Mesendoderm (in vitro differentiated cells): ENCODE results near the gene MEA1.

ENCODE experiments used
- DNase-seq: peaks from one replicate; pipeline ENCODE4 v3.0.0; 2013
- H2AK5ac ChIP-seq: 2 replicates; pipeline ENCODE4 v1.6.1; 2013; ENCODE audit warnings: low read length, inconsistent platforms
- H2BK120ac ChIP-seq: 2 replicates; pipeline ENCODE4 v1.6.1; 2013; ENCODE audit warnings: low read depth, mild to moderate bottlenecking, low read length, moderate library complexity, mixed read lengths
- H2BK15ac ChIP-seq: replicated peaks from 2 replicates; pipeline ENCODE4 v1.6.1; 2013; ENCODE audit warnings: low read depth, mild to moderate bottlenecking, moderate library complexity
- H2BK5ac ChIP-seq: 2 replicates; pipeline ENCODE4 v1.6.1; 2013; ENCODE audit warnings: low read length, inconsistent platforms
- H3K18ac ChIP-seq: 2 replicates; pipeline ENCODE4 v1.6.1; 2013; ENCODE audit warnings: mild to moderate bottlenecking, low read length, mixed read lengths
- H3K23ac ChIP-seq: one replicate; pipeline ENCODE4 v1.6.1; 2013; ENCODE audit warnings: low read length
- H3K27ac ChIP-seq: 2 replicates; pipeline ENCODE4 v1.5.1; 2013; ENCODE audit warnings: low read depth, mild to moderate bottlenecking, inconsistent platforms, low read length, moderate library complexity
- H3K27me3 ChIP-seq: 2 replicates; pipeline ENCODE4 v1.6.1; 2013; ENCODE audit warnings: low read length, control low read depth, mild to moderate bottlenecking, inconsistent platforms; ENCODE audit not compliant: insufficient read depth, poor library complexity
- H3K36me3 ChIP-seq: 2 replicates; pipeline ENCODE4 v1.6.1; 2013; ENCODE audit warnings: low read length, inconsistent platforms; ENCODE audit not compliant: control insufficient read depth, insufficient read depth
- H3K4ac ChIP-seq: one replicate; pipeline ENCODE4 v1.6.1; 2013; ENCODE audit warnings: low read depth, mild to moderate bottlenecking, low read length, moderate library complexity
- H3K4me1 ChIP-seq: 2 replicates; pipeline ENCODE4 v1.6.1; 2013; ENCODE audit warnings: low read depth, low read length, inconsistent platforms; ENCODE audit not compliant: control insufficient read depth
- H3K4me2 ChIP-seq: 2 replicates; pipeline ENCODE4 v1.6.1; 2013; ENCODE audit warnings: low read length
- H3K4me3 ChIP-seq: 2 replicates; pipeline ENCODE4 v1.5.1; 2013; ENCODE audit warnings: mild to moderate bottlenecking, low read length
- H3K56ac ChIP-seq: one replicate; pipeline ENCODE4 v1.6.1; 2013; ENCODE audit warnings: low read length
- H3K79me1 ChIP-seq: 2 replicates; pipeline ENCODE4 v1.6.1; 2013; ENCODE audit warnings: low read length, inconsistent platforms
- H3K79me2 ChIP-seq: 2 replicates; pipeline ENCODE4 v1.6.1; 2013; ENCODE audit warnings: mild to moderate bottlenecking, low read length; ENCODE audit not compliant: control insufficient read depth, insufficient read depth
- H3K9ac ChIP-seq: 2 replicates; pipeline ENCODE4 v1.6.1; 2013; ENCODE audit warnings: low read length, inconsistent platforms
- H4K5ac ChIP-seq: one replicate; pipeline ENCODE4 v1.6.1; 2013; ENCODE audit warnings: low read length
- H4K8ac ChIP-seq: one replicate; pipeline ENCODE4 v1.6.1; 2013; ENCODE audit warnings: low read depth, mild to moderate bottlenecking, control low read depth, low read length, moderate library complexity
- WGBS: extraction: QIAGEN DNeasy Blood & Tissue Kit; methylation state at CpG from one replicate; pipeline ENCODE4 v1.1.7; 2013; ENCODE audit warnings: low lambda C conversion rate, missing lambda C conversion rate; ENCODE audit not compliant: insufficient coverage; ENCODE audit errors: extremely low coverage; 5-methylcytosine and 5-hydroxymethylcytosine counted together

The MEA1 gene

GRCh38 chr6:43036712-43037111 is 23.0 kb upstream of the MEA1 start:
- WGBS = no CpG with 5 or more reads among the region's 9 CpGs
- H3K79me2 ChIP-seq = no peaks in the 10 kb centered on the region
- no peak overlapping the region for H4K8ac ChIP-seq
- no peak overlapping the region for H3K56ac ChIP-seq
- H3K4ac ChIP-seq = no peak overlapping the region
- H4K5ac ChIP-seq = no peak overlapping the region
- H3K79me1 ChIP-seq = no peaks in the 10 kb centered on the region
- no peak overlapping the region for H2BK120ac ChIP-seq
- no peak overlapping the region for H2BK15ac ChIP-seq
- H2AK5ac ChIP-seq = no peak overlapping the region
- no peaks in the 10 kb centered on the region for H3K4me1 ChIP-seq
- no peak overlapping the region for H3K4me2 ChIP-seq
- no peaks in the 10 kb centered on the region for H3K27me3 ChIP-seq
- peaks cover 13% of the 10 kb centered on the region for H3K36me3 ChIP-seq
- H3K18ac ChIP-seq = no peak overlapping the region
- DNase-seq = no peak
- H3K23ac ChIP-seq = no peak overlapping the region
- H3K27ac ChIP-seq = no peak overlapping the region
- H3K4me3 ChIP-seq = no peak overlapping the region
- no peak overlapping the region for H3K9ac ChIP-seq
- no peak overlapping the region for H2BK5ac ChIP-seq

- no peak for DNase-seq
- Histone ChIP-seq H3K9ac (no peak overlapping the region), H3K4ac (no peak overlapping the region), H3K36me3 (peaks cover 13% of the 10 kb centered on the region), H3K23ac (no peak overlapping the region), H2BK120ac (no peak overlapping the region), H4K5ac (no peak overlapping the region), H3K4me3 (no peak overlapping the region), H4K8ac (no peak overlapping the region), H3K18ac (no peak overlapping the region), H3K4me1 (no peaks in the 10 kb centered on the region), H3K27ac (no peak overlapping the region), H3K4me2 (no peak overlapping the region), H2AK5ac (no peak overlapping the region), H3K56ac (no peak overlapping the region), H2BK15ac (no peak overlapping the region), H3K27me3 (no peaks in the 10 kb centered on the region), H2BK5ac (no peak overlapping the region), H3K79me2 (no peaks in the 10 kb centered on the region), H3K79me1 (no peaks in the 10 kb centered on the region)
- no CpG with 5 or more reads among the region's 4 CpGs for WGBS
Observed at GRCh38 chr6:43035495-43036194, 21.9 kb upstream of the MEA1 start.

GRCh38 chr6:43034190-43034525 is 20.4 kb upstream of the MEA1 start:
- H2BK5ac ChIP-seq = no peak overlapping the region

DNA sequence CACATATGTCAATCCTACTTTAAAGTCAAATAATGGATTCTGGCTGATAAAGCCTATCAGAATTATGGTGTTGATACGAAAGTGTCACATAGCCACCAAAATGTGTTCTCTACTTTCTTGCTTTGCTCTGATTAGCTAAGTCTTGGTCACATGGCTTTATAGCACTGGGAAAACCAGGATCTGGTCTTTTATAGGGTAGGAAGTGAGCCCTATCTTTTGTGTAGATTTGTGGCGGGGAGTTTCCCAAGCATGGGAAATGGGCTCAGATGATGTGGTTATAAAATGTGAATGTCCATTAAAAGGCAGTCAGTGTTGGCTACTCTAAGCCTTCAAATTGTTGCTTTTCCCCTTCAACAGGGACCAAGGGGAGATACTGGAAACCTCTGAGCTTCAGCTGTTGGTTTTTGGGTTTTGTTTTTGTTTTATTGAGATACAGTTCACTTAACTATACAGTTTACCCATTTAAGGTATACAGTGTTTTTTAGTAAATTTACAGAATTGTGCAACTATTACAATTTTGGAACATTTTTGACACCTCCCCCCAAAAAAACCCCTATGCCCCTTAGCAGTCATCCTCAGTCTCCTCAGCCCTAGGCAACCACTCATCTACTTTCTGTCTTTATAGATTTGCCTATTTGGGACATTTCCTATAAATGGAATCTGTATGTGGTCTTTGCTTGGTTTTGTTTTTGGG is 19.9 kb upstream of the MEA1 start:
- Histone ChIP-seq H3K4me1 (no peaks in the 10 kb centered on the region), H3K36me3 (peaks cover 16% of the 10 kb centered on the region), H3K79me2 (no peaks in the 10 kb centered on the region), H2AK5ac (no peak overlapping the region), H4K8ac (no peak overlapping the region), H2BK5ac (no peak overlapping the region), H3K4me2 (no peak overlapping the region), H3K79me1 (no peaks in the 10 kb centered on the region), H4K5ac (no peak overlapping the region), H3K18ac (no peak overlapping the region), H3K27me3 (no peaks in the 10 kb centered on the region), H3K4ac (no peak overlapping the region), H2BK15ac (no peak overlapping the region), H2BK120ac (no peak overlapping the region), H3K27ac (no peak overlapping the region), H3K9ac (no peak overlapping the region), H3K23ac (no peak overlapping the region), H3K4me3 (no peak overlapping the region), H3K56ac (no peak overlapping the region)
- no peak for DNase-seq
- no CpG with 5 or more reads among the region's 2 CpGs for WGBS

More at GRCh38 chr6:43034190-43034525, 20.4 kb upstream of the MEA1 start:
- Histone ChIP-seq H3K27ac (no peak overlapping the region), H2BK120ac (no peak overlapping the region), H3K79me2 (no peaks in the 10 kb centered on the region), H3K4me1 (no peaks in the 10 kb centered on the region), H4K8ac (no peak overlapping the region), H3K36me3 (peaks cover 15% of the 10 kb centered on the region), H3K23ac (no peak overlapping the region), H4K5ac (no peak overlapping the region), H3K4me3 (no peak overlapping the region), H3K4me2 (no peak overlapping the region), H2BK15ac (no peak overlapping the region), H3K56ac (no peak overlapping the region), H3K4ac (no peak overlapping the region), H2AK5ac (no peak overlapping the region), H3K18ac (no peak overlapping the region), H3K27me3 (no peaks in the 10 kb centered on the region), H3K9ac (no peak overlapping the region), H3K79me1 (no peaks in the 10 kb centered on the region)
- no peak for DNase-seq
- no CpG with 5 or more reads among the region's 2 CpGs for whole genome bisulfite sequencing

GRCh38 chr6:43032326-43032725 is 18.6 kb upstream of the MEA1 start:
- H3K9ac ChIP-seq = no peak overlapping the region
- no CpG with 5 or more reads among the region's 4 CpGs for WGBS

More at GRCh38 chr6:43032326-43032725, 18.6 kb upstream of the MEA1 start:
- Histone ChIP-seq H3K4me1 (no peaks in the 10 kb centered on the region), H4K8ac (no peak overlapping the region), H2BK15ac (no peak overlapping the region), H2BK5ac (no peak overlapping the region), H3K4me3 (no peak overlapping the region), H4K5ac (no peak overlapping the region), H2AK5ac (no peak overlapping the region), H2BK120ac (no peak overlapping the region), H3K4me2 (no peak overlapping the region), H3K4ac (no peak overlapping the region), H3K36me3 (peaks cover 13% of the 10 kb centered on the region), H3K18ac (no peak overlapping the region), H3K79me2 (no peaks in the 10 kb centered on the region), H3K27me3 (no peaks in the 10 kb centered on the region), H3K27ac (no peak overlapping the region), H3K79me1 (no peaks in the 10 kb centered on the region), H3K23ac (no peak overlapping the region), H3K56ac (no peak overlapping the region)
- no peak for DNase-seq
